Endothelial cell (in vitro differentiated cells): ENCODE results near the gene MAGOH. TPM values are rescaled to one million over a fixed set of nuclear protein-coding genes. Genes with fewer than 3 reads are reported as not detected.
A peak's percentile ranks its signal among the peaks of the same experiment; 100 is the strongest.

Experiments used
- DNase-seq: peaks from one replicate; pipeline ENCODE4 v3.0.0; 2021; ENCODE audit warnings: low spot score
- H3K27ac Mint-ChIP-seq: one replicate; pipeline ENCODE4 v1.8.0; 2021; ENCODE audit warnings: mixed read lengths, inconsistent platforms; ENCODE audit not compliant: unreplicated experiment
- H3K27me3 Mint-ChIP-seq: one replicate; pipeline ENCODE4 v1.8.0; 2021; ENCODE audit warnings: mild to moderate bottlenecking, moderate library complexity, mixed read lengths, inconsistent platforms; ENCODE audit not compliant: unreplicated experiment
- H3K36me3 Mint-ChIP-seq: one replicate; pipeline ENCODE4 v1.8.0; 2021; ENCODE audit warnings: mild to moderate bottlenecking, low read depth, mixed read lengths, inconsistent platforms; ENCODE audit not compliant: unreplicated experiment
- H3K4me1 Mint-ChIP-seq: one replicate; pipeline ENCODE4 v1.8.0; 2021; ENCODE audit warnings: mild to moderate bottlenecking, mixed read lengths, inconsistent platforms; ENCODE audit not compliant: unreplicated experiment
- H3K4me3 Mint-ChIP-seq: one replicate; pipeline ENCODE4 v1.8.0; 2021; ENCODE audit warnings: mild to moderate bottlenecking, mixed read lengths, inconsistent platforms; ENCODE audit not compliant: unreplicated experiment
- H3K9me3 Mint-ChIP-seq: one replicate; pipeline ENCODE4 v1.8.0; 2021; ENCODE audit warnings: mixed read lengths, inconsistent platforms; ENCODE audit not compliant: unreplicated experiment
- total RNA-seq: library from RNA; stranded (reverse); fragmentation: NEBNext Ultra II Directional; extraction: Animal tissue kit (Norgen Biotek cat#: 25700); gene quantifications from one replicate; pipeline ENCODE4 v1.2.1, GENCODE V29; 2021; ENCODE audit not compliant: unreplicated experiment
- TF ChIP-seq, protein P1 (sequence below): fragments of 200-600 bp; sonication (generic); IDR thresholded peaks from one replicate; pipeline ENCODE4 v1.5.0; 2021; ENCODE audit warnings: antibody characterized with exemption; ENCODE audit not compliant: unreplicated experiment

MAGOH gene
- total RNA-seq, 1 donor from 2014 or later: 57.3 TPM

GRCh38 chr1:53274541-53275185, 36.3 kb upstream of the MAGOH start:
- no peaks in the 10 kb centered on the region for H3K9me3 Mint-ChIP-seq
- H3K36me3 Mint-ChIP-seq: peaks cover 15% of the 10 kb centered on the region
- H3K4me1 Mint-ChIP-seq: no peaks in the 10 kb centered on the region
- DNase-seq: no peak
- H3K4me3 Mint-ChIP-seq: peak overlapping the region; percentile 12
- TF ChIP-seq, protein P1, sequence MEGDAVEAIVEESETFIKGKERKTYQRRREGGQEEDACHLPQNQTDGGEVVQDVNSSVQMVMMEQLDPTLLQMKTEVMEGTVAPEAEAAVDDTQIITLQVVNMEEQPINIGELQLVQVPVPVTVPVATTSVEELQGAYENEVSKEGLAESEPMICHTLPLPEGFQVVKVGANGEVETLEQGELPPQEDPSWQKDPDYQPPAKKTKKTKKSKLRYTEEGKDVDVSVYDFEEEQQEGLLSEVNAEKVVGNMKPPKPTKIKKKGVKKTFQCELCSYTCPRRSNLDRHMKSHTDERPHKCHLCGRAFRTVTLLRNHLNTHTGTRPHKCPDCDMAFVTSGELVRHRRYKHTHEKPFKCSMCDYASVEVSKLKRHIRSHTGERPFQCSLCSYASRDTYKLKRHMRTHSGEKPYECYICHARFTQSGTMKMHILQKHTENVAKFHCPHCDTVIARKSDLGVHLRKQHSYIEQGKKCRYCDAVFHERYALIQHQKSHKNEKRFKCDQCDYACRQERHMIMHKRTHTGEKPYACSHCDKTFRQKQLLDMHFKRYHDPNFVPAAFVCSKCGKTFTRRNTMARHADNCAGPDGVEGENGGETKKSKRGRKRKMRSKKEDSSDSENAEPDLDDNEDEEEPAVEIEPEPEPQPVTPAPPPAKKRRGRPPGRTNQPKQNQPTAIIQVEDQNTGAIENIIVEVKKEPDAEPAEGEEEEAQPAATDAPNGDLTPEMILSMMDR: no peak
- H3K27me3 Mint-ChIP-seq: peaks cover 10% of the 10 kb centered on the region
- peak overlapping the region; percentile 22 for H3K27ac Mint-ChIP-seq

GRCh38 chr1:53274026-53274425, 35.7 kb upstream of the MAGOH start:
- TF ChIP-seq, protein P1: no peak
- no peak for DNase-seq
- H3K9me3 Mint-ChIP-seq: no peaks in the 10 kb centered on the region
- peak overlapping the region; percentile 12 for H3K4me3 Mint-ChIP-seq
- no peaks in the 10 kb centered on the region for H3K4me1 Mint-ChIP-seq
- H3K27me3 Mint-ChIP-seq: peaks cover 10% of the 10 kb centered on the region
- H3K36me3 Mint-ChIP-seq: peaks cover 15% of the 10 kb centered on the region
- H3K27ac Mint-ChIP-seq: peak overlapping the region; percentile 22

- no peak overlapping the region for H3K4me3 Mint-ChIP-seq
- H3K36me3 Mint-ChIP-seq: peaks cover 15% of the 10 kb centered on the region
- no peak overlapping the region for H3K27ac Mint-ChIP-seq
- H3K9me3 Mint-ChIP-seq: no peaks in the 10 kb centered on the region
- no peak for DNase-seq
- H3K27me3 Mint-ChIP-seq: peaks cover 10% of the 10 kb centered on the region
- no peaks in the 10 kb centered on the region for H3K4me1 Mint-ChIP-seq
- TF ChIP-seq, protein P1: no peak
Observed at GRCh38 chr1:53273526-53273925, 35.2 kb upstream of the MAGOH start.

- Mint-ChIP-seq H3K27ac (no peak overlapping the region), H3K36me3 (peaks cover 11% of the 10 kb centered on the region), H3K27me3 (peaks cover 6% of the 10 kb centered on the region), H3K4me1 (no peaks in the 10 kb centered on the region), H3K9me3 (no peaks in the 10 kb centered on the region), H3K4me3 (no peak overlapping the region)
- DNase-seq: no peak
- TF ChIP-seq, protein P1: no peak
Observed at GRCh38 chr1:53272349-53272748, 34.0 kb upstream of the MAGOH start.

DNA sequence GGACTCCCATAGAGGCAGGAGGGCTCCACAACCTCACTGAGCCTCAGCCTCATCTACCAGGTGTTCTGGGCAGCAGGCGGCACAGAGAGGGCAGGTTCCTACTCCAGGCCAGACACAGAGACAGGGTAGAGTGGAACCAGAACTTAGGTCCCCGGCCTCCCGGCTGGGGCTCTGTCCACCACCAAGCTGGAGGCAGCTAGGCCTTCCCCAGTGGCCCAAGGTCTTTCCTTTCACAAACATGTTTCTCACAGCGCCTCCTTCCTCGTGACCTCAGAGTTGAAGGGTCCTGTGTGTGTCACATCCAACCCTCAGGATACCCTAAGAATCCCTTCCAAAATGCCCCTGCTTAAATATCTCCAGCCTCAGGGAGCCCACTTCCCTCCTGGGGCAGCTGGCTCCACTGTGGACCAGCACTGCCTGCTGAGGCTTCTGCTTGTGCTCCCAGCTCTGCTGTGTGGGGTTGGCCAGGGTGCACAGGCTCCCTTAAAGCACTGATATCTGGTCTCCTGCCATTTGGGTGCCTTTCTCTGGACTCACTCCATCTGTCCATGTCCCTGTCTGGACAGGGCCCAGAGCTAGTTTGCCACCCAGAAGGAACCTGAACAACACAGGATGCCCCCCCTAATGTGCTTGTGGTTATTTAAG, 33.2 kb upstream of the MAGOH start:
- Mint-ChIP-seq H3K27me3 (peaks cover 6% of the 10 kb centered on the region), H3K27ac (no peak overlapping the region), H3K9me3 (no peaks in the 10 kb centered on the region), H3K36me3 (peaks cover 11% of the 10 kb centered on the region), H3K4me3 (no peak overlapping the region), H3K4me1 (no peaks in the 10 kb centered on the region)
- DNase-seq: no peak
- TF ChIP-seq, protein P1: no peak
